Stimulated activated CD4-positive, alpha-beta T cell treated with anti-CD3 and anti-CD28 coated beads, Interleukin-12 subunit alpha, Interleukin-12 subunit beta, amount 100 ng/mL, for 4 hours (primary cell): ENCODE data around the gene ZBTB38.

ENCODE experiments used
- DNase-seq: peaks from one replicate; pipeline ENCODE4 v3.0.0-alpha.2; 2020

The ZBTB38 gene

DNA sequence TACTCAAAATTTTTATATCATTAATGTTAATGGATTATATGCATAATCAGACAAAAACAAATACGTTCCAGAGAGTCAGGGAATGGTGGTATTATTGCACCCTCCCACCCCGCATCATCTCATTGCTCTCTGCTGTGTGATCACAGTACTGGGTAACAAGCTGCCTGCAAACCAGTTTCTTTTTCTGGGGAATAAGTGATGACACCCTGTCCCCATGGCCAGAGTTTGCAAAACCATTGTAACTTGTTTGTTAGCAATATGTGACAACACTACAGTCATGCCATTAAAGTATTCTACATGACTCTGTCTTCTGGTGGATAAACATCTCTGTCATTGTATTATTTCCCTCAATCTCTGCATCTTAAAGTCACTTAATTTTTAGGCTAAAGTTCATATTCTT is 39.5 kb downstream of the ZBTB38 start:
- DNase-seq = no peak

- DNase-seq = no peak
Measured at GRCh38 chr3:141408596-141408995, 40.3 kb downstream of the ZBTB38 start.

DNA sequence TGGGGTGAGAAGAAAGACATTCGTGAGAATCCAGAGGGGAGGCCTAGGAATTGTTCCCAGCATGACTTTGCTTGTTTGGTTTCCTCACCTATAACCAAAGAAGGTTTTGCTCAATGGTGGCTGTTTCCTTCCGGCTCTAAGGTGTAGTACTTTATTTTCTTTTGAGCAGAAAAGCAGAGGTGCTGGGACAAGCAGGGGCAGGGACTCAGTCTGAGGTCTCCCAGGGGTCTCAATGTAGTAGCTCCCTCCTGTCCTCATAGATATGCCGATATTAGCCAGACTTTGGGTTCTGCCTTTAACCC is 41.6 kb downstream of the ZBTB38 start:
- DNase-seq = no peak

DNA sequence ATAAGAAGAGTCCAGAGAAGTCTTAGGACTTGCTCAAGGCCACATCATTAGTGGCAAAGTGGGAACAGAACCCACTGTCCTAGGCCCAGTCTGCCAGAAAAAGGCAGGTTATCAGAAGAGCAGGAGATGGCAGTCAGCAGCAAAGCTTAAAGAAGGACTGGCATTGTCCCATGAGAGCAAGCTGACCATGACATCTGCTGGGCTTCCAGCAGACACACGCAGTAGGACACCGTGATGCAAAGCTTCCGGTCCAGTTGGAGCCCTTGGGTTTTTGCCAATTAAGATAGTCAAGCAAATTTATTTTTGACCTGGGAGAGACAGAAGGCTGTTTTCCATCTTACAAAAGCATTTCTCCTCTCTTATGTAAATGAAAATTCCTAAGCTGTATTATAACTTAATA is 42.1 kb downstream of the ZBTB38 start:
- DNase-seq = no peak

GRCh38 chr3:141410846-141411245 is 42.5 kb downstream of the ZBTB38 start:
- DNase-seq = no peak

DNA sequence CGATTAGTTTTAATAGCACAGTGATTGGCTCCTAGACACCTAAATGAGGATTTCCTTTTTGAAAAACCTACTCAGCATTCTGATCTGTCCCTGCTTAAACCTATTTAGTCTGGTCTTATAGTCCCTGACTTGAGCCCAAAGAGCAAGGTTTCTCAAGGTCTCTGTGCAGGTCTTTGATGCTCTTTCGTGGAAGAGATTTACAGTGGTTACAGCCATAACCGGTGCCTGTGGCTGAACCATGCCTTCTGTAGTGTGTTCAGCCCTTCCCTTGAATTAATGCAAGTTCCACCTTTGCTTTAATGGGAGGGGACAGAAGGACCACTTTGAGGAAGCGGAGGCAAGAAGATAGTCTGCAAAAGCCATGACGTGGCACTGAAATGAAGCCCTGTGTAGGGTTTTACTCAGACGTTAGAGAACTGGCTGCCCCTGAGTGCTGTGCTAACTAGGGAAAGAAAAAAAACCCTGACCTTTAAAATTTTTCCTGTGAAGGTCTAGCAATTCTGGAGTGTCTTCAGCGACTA is 43.0 kb downstream of the ZBTB38 start:
- DNase-seq = peak; percentile 16

DNA sequence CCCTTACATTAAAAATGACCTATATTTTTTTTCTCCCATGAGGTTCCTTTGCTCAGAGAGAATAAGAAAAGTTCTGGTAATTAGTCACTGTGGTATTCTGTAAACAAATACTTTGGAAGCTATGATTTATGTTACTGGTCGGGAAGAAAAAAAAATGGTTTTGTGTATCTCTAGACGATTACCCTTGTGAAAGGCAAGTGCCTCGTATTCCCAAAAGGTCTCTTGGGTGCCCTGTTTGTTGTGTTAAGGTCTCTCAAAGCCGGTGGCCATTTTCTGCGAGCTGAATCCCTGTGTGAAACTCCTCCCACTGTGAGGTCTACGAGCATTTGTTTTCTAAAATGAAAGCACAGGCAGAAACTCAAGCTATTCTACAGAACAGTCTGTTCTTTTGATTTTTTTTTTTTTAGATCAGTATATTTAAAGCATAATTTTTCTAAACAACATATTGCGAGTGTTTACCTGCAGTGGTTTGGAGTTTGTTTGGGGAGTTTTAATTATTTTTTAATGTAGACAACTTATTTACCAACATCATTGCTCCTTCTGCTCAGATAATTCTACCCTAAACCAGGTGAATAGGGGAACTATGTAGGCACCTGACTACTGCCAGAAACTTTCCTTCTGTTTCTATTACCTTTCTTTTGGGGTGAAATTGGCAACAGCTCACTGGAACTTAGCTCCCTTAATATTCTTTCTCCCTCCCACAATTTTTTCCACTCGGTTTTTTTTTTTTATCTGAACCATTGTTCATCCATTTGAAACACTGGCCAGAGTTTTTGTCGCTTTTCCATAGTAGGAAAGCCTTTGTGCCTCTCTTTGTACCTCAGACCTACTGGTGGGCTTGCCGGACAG is 44.0 kb downstream of the ZBTB38 start:
- DNase-seq = peak; percentile 15

- no peak for DNase-seq
Measured at GRCh38 chr3:141412936-141413354, 44.6 kb downstream of the ZBTB38 start.

GRCh38 chr3:141413391-141413790 is 45.1 kb downstream of the ZBTB38 start:
- no peak for DNase-seq

DNA sequence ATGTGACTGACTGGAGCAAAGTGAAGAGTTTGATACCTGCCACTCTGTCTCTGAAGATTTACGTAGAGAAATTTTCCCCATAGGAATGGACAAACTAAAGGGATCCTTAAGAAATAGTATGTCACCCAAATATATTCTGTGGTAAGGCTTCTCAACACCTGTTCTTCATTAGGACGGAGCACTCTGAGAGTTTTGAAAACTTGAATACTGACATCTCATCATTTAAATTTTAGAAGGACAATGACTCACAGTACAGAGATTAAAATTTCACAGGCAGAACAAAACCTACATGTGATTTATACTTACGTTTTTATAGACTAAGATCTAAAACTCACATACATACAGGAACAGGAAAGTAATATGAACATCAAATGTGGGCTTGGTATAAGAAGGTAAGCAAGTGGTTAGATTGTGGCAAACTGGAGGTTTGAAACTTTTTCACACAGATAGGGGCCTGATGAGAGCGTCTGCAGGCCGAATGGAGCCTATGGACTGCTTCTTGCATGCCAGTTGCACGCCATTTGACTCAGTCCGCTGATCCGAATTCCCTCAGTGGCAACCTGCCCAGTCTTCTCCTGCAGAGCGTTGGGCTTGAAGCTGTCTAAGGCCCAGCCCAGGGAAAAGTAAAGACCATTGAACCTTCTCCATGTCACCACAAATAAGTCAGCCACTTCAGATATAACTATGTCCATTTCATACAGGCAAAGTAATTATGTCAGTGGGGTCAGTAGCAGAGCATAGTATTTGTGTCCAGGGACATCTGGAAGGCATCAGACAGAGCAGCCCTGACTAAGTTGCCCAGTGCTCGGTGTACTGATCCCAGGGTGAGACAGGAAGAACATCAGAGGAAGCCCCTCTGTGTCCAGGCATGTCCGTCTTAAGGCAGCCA is 45.7 kb downstream of the ZBTB38 start:
- no peak for DNase-seq

DNA sequence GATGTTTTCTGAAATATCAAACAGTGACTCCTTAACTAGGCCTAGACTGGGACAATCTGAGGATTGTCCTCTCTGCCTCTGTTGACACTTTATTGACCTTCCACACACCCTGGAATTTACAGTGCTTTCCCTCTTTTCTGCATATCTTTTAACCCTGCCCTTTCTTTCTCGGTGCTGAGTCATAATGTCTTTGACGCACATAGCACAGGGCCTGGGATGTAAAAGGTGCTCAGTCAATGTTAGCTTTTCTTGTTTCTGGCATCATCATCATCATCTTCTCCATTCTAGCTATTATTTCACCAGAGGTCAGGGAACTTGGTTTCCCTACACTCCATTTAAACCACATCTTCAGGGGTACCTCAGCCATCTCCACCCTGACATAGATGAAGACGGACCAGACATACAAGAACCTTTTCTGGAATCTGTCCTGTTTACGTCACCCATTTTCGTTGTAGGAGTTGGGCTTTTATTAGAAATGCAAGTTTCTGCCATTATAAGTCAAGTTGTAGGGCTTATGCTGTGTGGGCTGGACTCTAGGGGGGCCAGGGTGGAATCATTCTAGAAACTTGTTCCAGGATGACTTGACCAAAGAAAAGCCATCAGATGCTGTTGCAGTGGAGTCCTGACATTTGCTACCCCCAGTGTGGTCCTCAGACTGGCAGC is 46.6 kb downstream of the ZBTB38 start:
- DNase-seq = no peak

DNA sequence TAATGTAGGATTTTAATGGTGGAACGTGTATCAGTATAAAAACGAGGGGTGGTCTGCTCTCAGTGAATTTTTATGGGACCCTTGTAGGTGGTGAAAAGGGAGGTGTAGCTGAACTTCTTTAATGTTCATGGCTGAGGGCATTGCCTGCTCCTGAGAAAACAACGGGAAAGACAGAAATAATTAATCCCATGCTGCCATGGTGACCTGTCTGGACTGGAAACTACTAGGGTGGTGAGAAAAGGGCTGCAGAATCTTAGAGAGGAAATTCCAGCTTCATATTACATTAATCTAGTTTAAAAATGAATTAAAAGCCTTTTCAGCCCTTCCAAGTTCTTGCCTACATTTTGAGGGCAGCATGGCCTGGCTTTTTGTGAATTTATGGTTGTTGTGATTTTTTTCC is 47.6 kb downstream of the ZBTB38 start:
- DNase-seq = no peak
